Right lung (tissue), 5 donors: ENCODE results near the gene PIP4K2A. TPM values are rescaled to one million over a fixed set of nuclear protein-coding genes. Genes with fewer than 3 reads are reported as not detected.
"Not testable (repeated sequence)": the region's sequence is repeated elsewhere in the genome, so short reads cannot be mapped to it uniquely, and the experiment has no call there.

ENCODE experiments used
- DNase-seq, 2 donors: peaks; one replicate each; pipeline ENCODE4 v3.0.0-alpha.2; 2013
- polyA plus RNA-seq, 5 donors: library from polyadenylated mRNA; unstranded; fragments of 120-200 nt; gene quantifications; one replicate each; pipeline versions ENCODE4 v1.2.1 to v1.2.3, GENCODE V29; 2013; ENCODE audit warnings: inconsistent platforms in 1 of 5, low replicate concordance in 1 of 5; ENCODE audit not compliant: insufficient read length in 5 of 5, insufficient read depth in 1 of 5

The PIP4K2A gene
- polyA plus RNA-seq, 5 donors = 21.2 to 28.7 (median 26.6) TPM

DNA sequence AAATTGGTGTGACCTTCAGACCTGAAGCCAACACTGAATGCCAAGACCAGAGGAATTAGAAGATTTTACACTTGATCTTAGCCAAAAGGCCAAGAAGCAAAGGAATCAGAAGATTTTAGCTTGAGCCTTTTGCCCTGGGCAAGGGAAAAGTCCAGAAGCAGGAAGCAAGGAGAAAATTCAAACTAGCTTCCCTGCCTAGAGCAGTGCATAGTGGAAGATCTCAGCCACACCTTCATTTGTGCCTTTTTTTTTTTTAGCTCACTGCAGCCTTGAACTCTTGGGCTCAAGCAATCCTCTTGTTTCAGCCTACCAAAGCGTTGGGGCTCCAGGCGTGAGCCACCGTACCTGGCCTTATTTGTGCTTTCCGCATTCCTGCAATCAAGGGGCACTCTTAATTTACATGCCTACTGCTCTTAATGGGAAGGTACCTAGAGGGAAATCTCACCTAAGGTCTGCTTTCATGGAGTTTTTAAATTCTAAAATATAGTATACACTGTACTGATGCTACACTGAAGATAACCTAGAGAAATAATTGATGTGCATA lies 8.3 kb upstream of the PIP4K2A start:
- DNase-seq = no peak

- DNase-seq = no peak
Observed at GRCh38 chr10:22720667-22721066, 6.3 kb upstream of the PIP4K2A start.

GRCh38 chr10:22719406-22720042 lies 5.1 kb upstream of the PIP4K2A start:
- DNase-seq = no peak

DNA sequence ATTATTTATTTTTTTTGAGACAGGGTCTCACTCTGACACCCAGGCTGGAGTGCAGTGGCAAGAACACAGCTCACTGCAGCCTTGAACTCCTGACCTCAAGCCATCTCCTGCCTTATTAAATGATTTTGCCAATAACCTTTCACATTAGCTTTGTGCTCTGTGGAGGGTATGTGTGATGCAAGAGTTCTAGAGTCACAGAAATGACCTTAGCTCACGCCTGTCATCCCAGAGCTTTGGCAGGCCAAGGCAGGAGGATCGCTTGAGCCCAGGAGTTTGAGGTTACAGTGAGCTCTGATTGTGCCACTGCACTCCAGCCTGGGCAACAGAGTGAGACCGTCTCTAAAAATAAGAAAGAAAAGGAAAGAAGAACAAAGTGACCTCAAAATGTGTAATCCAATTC lies 4.3 kb upstream of the PIP4K2A start:
- DNase-seq = not testable (repeated sequence)

- DNase-seq = no peak
Observed at GRCh38 chr10:22717728-22718127, 3.4 kb upstream of the PIP4K2A start.

- DNase-seq = no peak
Observed at GRCh38 chr10:22716943-22717342, 2.6 kb upstream of the PIP4K2A start.

DNA sequence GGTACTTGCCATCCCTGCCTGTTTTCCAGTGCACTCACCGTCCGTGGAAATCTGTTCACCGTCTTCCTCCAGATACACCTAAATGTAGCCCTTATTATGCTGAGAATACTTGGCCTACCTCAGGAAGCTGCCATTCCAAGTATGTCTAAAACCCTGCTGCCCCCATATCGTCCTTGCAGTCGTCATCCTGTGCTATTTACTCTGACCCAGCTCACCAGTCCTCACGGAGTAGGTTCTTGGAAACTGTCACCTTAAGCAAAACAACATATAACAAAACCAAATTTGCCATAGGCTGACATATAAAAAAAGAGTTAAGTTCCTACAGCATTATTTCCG lies 880 bp upstream of the PIP4K2A start:
- DNase-seq = no peak

DNA sequence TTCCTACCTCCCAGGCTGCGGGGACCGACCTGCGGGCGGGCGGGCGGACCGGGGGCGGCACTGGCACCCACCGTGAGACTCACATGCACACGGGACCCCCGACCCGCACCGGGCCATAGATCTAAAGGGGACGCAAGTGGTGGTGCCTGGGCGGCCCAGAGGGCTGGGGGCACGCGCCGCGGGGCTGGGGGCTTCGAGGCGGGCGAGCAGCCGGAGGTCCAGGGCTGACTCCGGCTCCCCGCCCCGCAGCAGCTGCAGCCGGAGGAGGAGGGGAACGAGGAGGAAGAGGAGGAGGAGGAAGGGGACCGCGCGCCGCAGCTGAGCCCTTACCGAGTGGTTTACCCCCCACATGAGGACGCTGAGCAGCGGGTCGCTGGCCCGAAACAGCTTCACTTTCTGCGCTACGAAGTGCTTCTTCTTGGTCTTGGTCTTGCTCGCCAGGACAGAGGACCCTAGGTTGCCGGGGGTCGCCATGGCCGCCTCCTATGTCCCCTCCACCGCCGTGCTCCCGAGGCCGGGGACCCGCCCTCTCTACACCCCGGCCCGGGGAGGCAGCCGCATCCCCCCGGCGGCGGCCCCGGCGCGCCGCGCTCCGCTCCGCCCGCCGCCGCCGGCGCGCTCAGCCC lies 412 bp downstream of the PIP4K2A start:
- peak; percentile 39 to 41 for DNase-seq

DNA sequence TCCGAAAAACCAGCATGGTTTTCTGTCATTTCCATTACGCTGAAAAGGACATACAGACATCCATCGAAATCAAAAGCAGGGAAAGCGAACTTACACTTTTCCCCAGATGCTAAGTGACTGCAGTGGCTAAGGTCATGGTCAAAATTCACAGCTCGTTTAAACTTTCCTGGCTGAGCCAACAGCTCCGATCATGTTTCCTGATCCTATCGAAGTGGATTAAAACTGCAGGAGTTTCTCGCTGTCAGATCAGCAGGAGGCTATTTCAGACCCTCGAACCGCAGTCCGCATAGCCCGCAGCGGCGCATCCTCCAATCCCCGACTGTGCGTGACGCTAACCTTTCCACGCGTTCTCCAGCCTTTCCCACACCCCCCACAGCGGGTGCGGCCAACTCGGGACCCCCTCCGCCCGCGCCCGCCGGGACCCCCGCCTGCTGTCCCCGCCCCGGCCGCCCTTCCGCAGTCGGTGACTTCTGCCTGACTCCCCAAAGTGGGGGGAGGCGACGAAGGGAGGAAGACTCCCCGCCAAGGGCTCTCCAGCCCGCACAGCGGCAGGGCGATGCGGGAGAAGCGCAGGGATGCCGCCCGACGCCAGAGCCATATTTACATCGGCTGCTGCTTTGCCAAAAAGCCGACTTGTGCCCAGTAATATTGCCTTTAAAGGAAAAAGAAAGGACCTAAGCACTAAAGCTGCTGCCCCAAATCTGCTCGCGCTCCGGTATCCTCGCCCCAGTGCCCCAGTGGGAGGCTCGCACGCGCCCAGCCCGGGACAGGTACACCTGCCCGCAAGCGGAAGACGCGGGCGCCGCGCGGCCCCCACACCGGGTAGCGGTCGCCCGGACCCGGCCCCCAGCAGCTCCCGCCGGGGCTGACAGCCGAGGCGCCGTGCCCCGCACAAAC lies 1.2 kb downstream of the PIP4K2A start:
- DNase-seq = peak; percentile 37 to 38

GRCh38 chr10:22712211-22712955 lies 2.0 kb downstream of the PIP4K2A start:
- DNase-seq = no peak

- DNase-seq = no peak
Observed at GRCh38 chr10:22711373-22711772, 3.0 kb downstream of the PIP4K2A start.

DNA sequence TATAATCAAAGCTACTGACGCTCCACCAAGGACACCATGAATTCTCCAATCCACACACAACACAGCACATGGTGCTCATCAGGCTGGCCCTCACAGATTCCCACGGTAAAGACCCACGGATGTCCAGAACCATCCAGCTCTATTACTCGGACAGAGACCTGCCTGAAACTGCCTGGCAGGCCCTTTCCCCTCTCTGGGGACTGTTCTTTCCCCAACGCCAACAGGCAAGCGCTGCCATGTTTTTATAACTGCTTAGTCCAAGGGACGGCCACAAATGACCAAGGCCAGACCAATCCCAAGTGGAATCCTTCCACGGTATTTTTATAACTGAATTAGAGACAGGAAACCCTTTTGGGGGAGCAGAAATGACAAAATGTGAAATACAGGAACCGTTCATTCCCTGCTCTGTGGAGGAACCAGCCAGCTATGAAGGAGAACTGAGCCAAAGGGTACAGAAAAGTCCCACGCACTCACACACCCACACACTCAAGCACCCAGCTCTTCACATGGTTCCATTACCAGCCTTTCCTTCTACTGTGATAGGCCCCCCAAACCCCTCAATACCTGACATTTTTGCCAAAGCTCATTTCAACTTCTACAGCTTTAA lies 4.1 kb downstream of the PIP4K2A start:
- no peak for DNase-seq

DNA sequence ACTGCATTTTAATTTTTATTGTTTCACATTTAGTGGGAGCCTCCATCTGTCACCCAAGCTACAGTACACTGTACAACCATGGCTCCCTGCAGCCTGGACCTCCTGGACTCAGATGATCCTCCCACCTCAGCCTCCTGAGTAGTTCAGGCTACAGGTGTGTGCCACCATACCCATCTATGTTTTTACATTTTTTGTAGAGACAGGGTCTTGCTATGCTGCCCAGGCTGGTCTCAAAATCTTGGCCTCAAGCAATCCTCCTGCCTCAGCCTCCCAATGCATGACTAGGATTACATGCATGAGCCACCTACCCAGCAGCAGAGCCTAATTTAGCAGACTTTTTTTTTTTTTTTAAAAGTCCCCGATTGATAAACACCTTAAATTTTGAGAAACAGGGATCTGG lies 5.6 kb downstream of the PIP4K2A start:
- no peak for DNase-seq

GRCh38 chr10:22705527-22705926 lies 8.9 kb downstream of the PIP4K2A start:
- DNase-seq = no peak

GRCh38 chr10:22704942-22705341 lies 9.4 kb downstream of the PIP4K2A start:
- DNase-seq = no peak

- DNase-seq = no peak
Observed at GRCh38 chr10:22704471-22704911, 9.9 kb downstream of the PIP4K2A start.

DNA sequence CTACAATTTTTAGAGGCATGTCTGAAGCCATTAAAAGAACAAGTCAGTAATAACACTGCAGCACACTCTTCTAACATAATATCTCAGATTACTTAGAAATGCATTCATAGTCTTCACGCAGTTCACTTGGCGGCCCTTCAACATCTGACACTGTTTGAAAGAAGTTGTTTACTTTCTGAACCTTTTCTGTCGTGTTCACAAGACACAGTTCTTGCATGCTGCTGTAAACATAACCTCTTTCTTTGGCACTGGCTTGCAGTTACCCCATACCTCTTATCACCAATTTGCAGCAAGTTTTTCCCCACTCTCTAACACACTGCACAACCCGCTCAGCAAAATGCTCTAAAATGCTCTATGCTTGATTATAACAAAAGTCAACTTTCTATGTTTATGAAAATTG lies 12.0 kb downstream of the PIP4K2A start:
- DNase-seq = peak; percentile 51 to 66

GRCh38 chr10:22701132-22701826 lies 13.1 kb downstream of the PIP4K2A start:
- DNase-seq = no peak

- no peak for DNase-seq
Observed at GRCh38 chr10:22700489-22700888, 13.9 kb downstream of the PIP4K2A start.

GRCh38 chr10:22699976-22700375 lies 14.4 kb downstream of the PIP4K2A start:
- no peak for DNase-seq

DNA sequence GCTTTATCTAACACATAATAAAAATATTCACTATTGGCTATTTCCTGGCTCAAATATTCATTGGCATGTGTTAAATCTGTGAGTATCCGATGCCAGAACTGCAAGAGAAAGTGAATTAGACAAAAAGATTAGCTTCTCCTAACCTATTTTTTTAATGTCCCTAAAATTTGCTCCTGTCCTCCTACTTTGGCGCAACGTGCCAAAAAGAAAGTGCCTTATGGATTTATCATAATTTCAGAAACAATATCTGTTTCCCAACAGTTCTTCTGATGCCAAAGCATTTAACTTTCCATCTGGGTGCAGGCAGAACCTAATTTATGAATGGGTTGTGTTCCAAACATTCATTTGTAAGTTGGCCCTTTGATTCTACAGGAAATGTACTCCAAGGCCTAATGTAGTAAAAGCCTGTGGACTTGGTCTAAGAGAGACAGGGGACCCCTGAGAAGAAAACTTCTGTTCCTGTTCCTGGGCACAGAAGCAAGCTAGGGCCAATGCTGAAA lies 15.4 kb downstream of the PIP4K2A start:
- no peak for DNase-seq
